Mucosa of descending colon (tissue), 3 donors: ENCODE data around the gene VWA3A. TPM values are rescaled to one million over a fixed set of nuclear protein-coding genes. Genes with fewer than 3 reads are reported as not detected.

Source experiments
- ATAC-seq: fragments of 200-7000 bp; cut with Tn5 transposase; one replicate; pipeline ENCODE4 v1.9.1; 2020; ENCODE audit warnings: mild to moderate bottlenecking, moderate library complexity
- DNase-seq, 3 donors: peaks; one replicate each; pipeline ENCODE4 v3.0.0-alpha.2; 2020
- H3K36me3 ChIP-seq: fragments of 200-600 bp; one replicate; pipeline ENCODE4 v1.8.0; 2021; ENCODE audit warnings: low read depth, mild to moderate bottlenecking
- H3K4me1 ChIP-seq: fragments of 200-600 bp; one replicate; pipeline ENCODE4 v1.8.0; 2021; ENCODE audit warnings: low read depth, mild to moderate bottlenecking
- H3K4me3 ChIP-seq: fragments of 200-600 bp; one replicate; pipeline ENCODE4 v1.8.0; 2021; ENCODE audit warnings: mild to moderate bottlenecking
- H3K9me3 ChIP-seq: fragments of 200-600 bp; one replicate; pipeline ENCODE4 v1.8.0; 2021; ENCODE audit warnings: mild to moderate bottlenecking
- CTCF ChIP-seq: fragments of 200-600 bp; IDR thresholded peaks from one replicate; pipeline ENCODE4 v1.8.0; 2022; ENCODE audit warnings: antibody characterized with exemption, mild to moderate bottlenecking
- intact Hi-C, 2 donors: fragments of 100-400 bp; cut with DNase I in 1 of 2; cut with micrococcal nuclease in 1 of 2; formaldehyde crosslinking; loops; one replicate each; pipeline versions ENCODE4 v1.11.0 to v1.11.1; 2022; cut with DNase I, micrococcal nuclease
- total RNA-seq, 3 donors: library from RNA; stranded (reverse); fragmentation: NEBNext Ultra II Directional in 2 of 3; extraction: Animal tissue kit (Norgen Biotek cat#: 25700) in 2 of 3; gene quantifications; one replicate each; pipeline versions ENCODE4 v1.2.1 to v1.2.4, GENCODE V29; 2021 to 2023
- donor health status: DM: no; HTN: no; CAD: no; lungs with moderate emphysema.
- donor health status: DM: no; HTN: no; CAD: no.
- donor health status: DM: no; HTN: yes; CAD: no.

Gene VWA3A
- total RNA-seq, 3 donors from 2014 or later = 0.44 to 0.46 TPM; not detected in 1

GRCh38 chr16:22093331-22093730 is 990 bp downstream of the VWA3A start:
- Histone ChIP-seq H3K4me3 (no peak overlapping the region), H3K4me1 (no peaks in the 10 kb centered on the region), H3K36me3 (no peaks in the 10 kb centered on the region), H3K9me3 (no peaks in the 10 kb centered on the region)
- TF ChIP-seq CTCF = no peak
- DNase-seq (no peak), ATAC-seq (no peak)
- intact Hi-C loops = no loop called here

- no peak for DNase-seq
- no peaks in the 10 kb centered on the region for H3K4me1 ChIP-seq
- ATAC-seq = no peak
- no peak overlapping the region for H3K4me3 ChIP-seq
- TF ChIP-seq CTCF = no peak
- intact Hi-C loops = no loop called here
- no peaks in the 10 kb centered on the region for H3K36me3 ChIP-seq
- no peaks in the 10 kb centered on the region for H3K9me3 ChIP-seq
Measured at GRCh38 chr16:22093996-22094395, 1.7 kb downstream of the VWA3A start.

GRCh38 chr16:22098405-22099255 is 6.3 kb downstream of the VWA3A start:
- DNase-seq (peak in 1 of 3 donors; percentile 5), ATAC-seq (peak; percentile 69)
- no peaks in the 10 kb centered on the region for H3K4me1 ChIP-seq
- no peaks in the 10 kb centered on the region for H3K36me3 ChIP-seq
- no peak for TF ChIP-seq CTCF
- intact Hi-C loops = no loop called here
- no peaks in the 10 kb centered on the region for H3K9me3 ChIP-seq
- no peak overlapping the region for H3K4me3 ChIP-seq

- intact Hi-C loops = no loop called here
- H3K4me1 ChIP-seq = no peaks in the 10 kb centered on the region
- no peaks in the 10 kb centered on the region for H3K36me3 ChIP-seq
- no peak for DNase-seq
- no peak for TF ChIP-seq CTCF
- H3K9me3 ChIP-seq = no peaks in the 10 kb centered on the region
- H3K4me3 ChIP-seq = no peak overlapping the region
- no peak for ATAC-seq
Measured at GRCh38 chr16:22099256-22099975, 7.1 kb downstream of the VWA3A start.

- DNase-seq (no peak), ATAC-seq (no peak)
- Histone ChIP-seq H3K4me3 (no peak overlapping the region), H3K36me3 (no peaks in the 10 kb centered on the region), H3K4me1 (no peaks in the 10 kb centered on the region), H3K9me3 (no peaks in the 10 kb centered on the region)
- intact Hi-C loops = loop anchor here in 1 of 2 donors (10.0 kb wide), 1 partner anchor 61 kb away; the partner anchor contains the start of gene SDR42E2
- no peak for TF ChIP-seq CTCF
Measured at GRCh38 chr16:22103441-22103840, 11.1 kb downstream of the VWA3A start.
